Nephron progenitor cell (in vitro differentiated cells): ENCODE data around the gene CYB5B.
A peak's percentile ranks its signal among the peaks of the same experiment; 100 is the strongest.

Experiments
- DNase-seq: peaks from one replicate; pipeline ENCODE4 v3.0.0; 2021
- H3K27ac Mint-ChIP-seq: 2 replicates; pipeline ENCODE4 v1.8.0; 2021; ENCODE audit warnings: mild to moderate bottlenecking, moderate library complexity, mixed read lengths
- H3K27me3 Mint-ChIP-seq: 2 replicates; pipeline ENCODE4 v1.8.0; 2021; ENCODE audit warnings: mild to moderate bottlenecking, low read depth, mixed read lengths; ENCODE audit not compliant: poor library complexity
- H3K36me3 Mint-ChIP-seq: 2 replicates; pipeline ENCODE4 v1.8.0; 2021; ENCODE audit warnings: low read depth, mixed read lengths
- H3K4me1 Mint-ChIP-seq: 2 replicates; pipeline ENCODE4 v1.8.0; 2021; ENCODE audit warnings: mixed read lengths
- H3K4me3 Mint-ChIP-seq: 2 replicates; pipeline ENCODE4 v1.8.0; 2021; ENCODE audit warnings: mild to moderate bottlenecking, moderate library complexity, mixed read lengths
- H3K9me3 Mint-ChIP-seq: 2 replicates; pipeline ENCODE4 v1.8.0; 2021; ENCODE audit warnings: mild to moderate bottlenecking, moderate library complexity, mixed read lengths
- TF ChIP-seq, protein P1 (sequence below): fragments of 200-600 bp; sonication (generic); IDR thresholded peaks from 2 replicates; pipeline ENCODE4 v1.5.0; 2021; ENCODE audit warnings: antibody characterized with exemption

The CYB5B gene

DNA sequence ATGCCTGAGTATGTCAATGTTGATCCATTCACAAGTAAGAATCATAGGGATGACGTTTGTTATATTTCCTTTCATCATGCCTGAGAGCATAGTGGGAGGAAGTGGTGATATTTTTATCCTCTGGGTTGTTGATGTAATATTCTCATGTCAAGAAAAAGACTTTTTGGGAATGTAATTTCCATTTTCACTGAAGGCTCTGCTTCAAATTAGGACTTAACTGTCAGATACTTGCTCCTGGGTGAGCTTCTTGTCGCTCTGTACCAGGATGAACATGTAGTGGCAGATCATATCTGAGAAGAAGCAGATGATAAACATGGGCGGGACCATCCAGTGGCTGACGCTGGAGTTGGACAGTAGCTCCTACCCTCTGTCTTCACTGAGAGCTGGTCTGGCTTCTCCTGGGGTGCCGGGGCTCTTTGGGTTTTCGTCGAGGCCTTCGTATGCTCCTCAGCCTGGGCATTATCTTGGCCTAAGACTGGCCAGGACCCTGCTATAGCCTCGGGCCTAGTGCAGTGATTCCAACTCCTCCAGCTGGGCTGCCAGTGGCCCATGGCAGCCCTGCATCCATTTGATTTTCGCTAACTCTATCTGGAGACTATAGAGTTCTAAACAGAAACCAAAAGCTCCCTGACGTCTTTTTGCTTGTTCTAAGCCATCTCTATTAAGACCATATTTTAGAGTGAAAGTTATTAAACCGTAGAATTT is 19.7 kb downstream of the CYB5B start:
- Mint-ChIP-seq H3K9me3 (no peaks in the 10 kb centered on the region), H3K36me3 (peaks cover 46% of the 10 kb centered on the region), H3K27ac (peak overlapping the region; percentile 39), H3K4me1 (no peaks in the 10 kb centered on the region), H3K4me3 (no peak overlapping the region), H3K27me3 (no peaks in the 10 kb centered on the region)
- no peak for DNase-seq
- TF ChIP-seq, protein P1, sequence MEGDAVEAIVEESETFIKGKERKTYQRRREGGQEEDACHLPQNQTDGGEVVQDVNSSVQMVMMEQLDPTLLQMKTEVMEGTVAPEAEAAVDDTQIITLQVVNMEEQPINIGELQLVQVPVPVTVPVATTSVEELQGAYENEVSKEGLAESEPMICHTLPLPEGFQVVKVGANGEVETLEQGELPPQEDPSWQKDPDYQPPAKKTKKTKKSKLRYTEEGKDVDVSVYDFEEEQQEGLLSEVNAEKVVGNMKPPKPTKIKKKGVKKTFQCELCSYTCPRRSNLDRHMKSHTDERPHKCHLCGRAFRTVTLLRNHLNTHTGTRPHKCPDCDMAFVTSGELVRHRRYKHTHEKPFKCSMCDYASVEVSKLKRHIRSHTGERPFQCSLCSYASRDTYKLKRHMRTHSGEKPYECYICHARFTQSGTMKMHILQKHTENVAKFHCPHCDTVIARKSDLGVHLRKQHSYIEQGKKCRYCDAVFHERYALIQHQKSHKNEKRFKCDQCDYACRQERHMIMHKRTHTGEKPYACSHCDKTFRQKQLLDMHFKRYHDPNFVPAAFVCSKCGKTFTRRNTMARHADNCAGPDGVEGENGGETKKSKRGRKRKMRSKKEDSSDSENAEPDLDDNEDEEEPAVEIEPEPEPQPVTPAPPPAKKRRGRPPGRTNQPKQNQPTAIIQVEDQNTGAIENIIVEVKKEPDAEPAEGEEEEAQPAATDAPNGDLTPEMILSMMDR = no peak

- Mint-ChIP-seq H3K27me3 (no peaks in the 10 kb centered on the region), H3K9me3 (no peaks in the 10 kb centered on the region), H3K36me3 (peaks cover 49% of the 10 kb centered on the region), H3K4me3 (no peak overlapping the region), H3K27ac (no peak overlapping the region), H3K4me1 (no peaks in the 10 kb centered on the region)
- DNase-seq = no peak
- TF ChIP-seq, protein P1 = no peak
Measured at GRCh38 chr16:69444873-69445517, 20.6 kb downstream of the CYB5B start.

DNA sequence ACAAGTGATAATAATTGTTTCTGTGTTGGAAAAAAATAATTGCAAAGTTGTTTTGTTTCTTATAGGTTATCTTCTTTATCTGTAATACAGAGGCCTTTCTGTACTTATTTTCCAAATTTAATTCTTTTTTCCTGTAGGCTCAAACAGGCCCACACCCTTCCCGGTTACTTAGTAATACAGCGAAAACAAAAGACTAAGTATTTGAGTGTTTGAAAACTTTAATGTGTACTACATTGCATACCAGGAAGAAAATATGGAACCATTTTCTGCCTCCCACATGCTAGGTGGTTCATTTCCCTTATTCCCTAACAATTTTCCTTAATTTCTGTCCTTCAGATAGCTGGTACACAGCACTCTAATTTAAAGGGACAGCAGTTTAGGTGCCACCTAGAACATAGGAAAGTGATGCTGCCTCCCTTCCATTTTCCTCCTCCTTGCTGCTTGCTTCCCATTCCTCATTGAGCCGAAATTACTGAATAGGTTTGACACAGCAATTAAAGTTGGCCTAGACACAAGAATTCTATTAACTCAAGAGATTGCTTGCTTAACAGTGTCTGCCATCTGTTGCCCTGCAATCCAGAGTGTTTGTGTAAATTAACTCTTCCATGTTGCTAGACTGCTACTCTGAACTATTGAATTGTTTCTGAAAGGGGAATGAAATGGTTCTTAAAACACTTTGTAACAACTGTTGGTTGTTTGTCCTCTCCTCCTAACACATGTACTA is 24.2 kb downstream of the CYB5B start:
- H3K4me3 Mint-ChIP-seq = no peak overlapping the region
- TF ChIP-seq, protein P1 = no peak
- no peaks in the 10 kb centered on the region for H3K9me3 Mint-ChIP-seq
- H3K4me1 Mint-ChIP-seq = no peaks in the 10 kb centered on the region
- no peaks in the 10 kb centered on the region for H3K27me3 Mint-ChIP-seq
- DNase-seq = no peak
- peaks cover 55% of the 10 kb centered on the region for H3K36me3 Mint-ChIP-seq
- no peak overlapping the region for H3K27ac Mint-ChIP-seq

- Mint-ChIP-seq H3K36me3 (peaks cover 73% of the 10 kb centered on the region), H3K27ac (peak overlapping the region; percentile 40)
- TF ChIP-seq, protein P1 = no peak
Measured at GRCh38 chr16:69451166-69451565, 26.7 kb downstream of the CYB5B start.

DNA sequence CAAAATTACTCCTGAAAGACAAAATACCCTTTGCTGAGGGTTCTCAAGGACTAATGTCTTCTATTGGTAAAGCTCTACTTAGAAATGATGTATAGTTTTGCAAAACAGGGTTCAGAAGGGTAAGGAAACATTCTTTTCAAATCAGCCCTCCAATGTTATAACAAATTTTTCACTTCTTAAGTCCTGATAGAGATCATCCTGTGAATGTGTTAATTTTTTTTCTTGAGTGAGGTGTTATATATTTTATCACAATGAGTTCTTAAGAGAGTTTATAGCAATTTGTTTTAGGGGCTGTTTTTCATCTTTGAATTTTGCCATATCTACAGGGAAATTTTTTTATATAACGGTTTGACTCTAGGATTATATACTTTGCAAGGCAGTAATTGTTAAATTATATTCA is 29.5 kb downstream of the CYB5B start:
- no peak for DNase-seq
- Mint-ChIP-seq H3K27ac (peak overlapping the region; percentile 33), H3K36me3 (peaks cover 62% of the 10 kb centered on the region), H3K4me3 (no peak overlapping the region), H3K9me3 (no peaks in the 10 kb centered on the region), H3K4me1 (no peaks in the 10 kb centered on the region), H3K27me3 (no peaks in the 10 kb centered on the region)
- TF ChIP-seq, protein P1 = no peak

More at GRCh38 chr16:69451166-69451565, 26.7 kb downstream of the CYB5B start:
- Mint-ChIP-seq H3K4me3 (no peak overlapping the region), H3K4me1 (no peaks in the 10 kb centered on the region), H3K9me3 (no peaks in the 10 kb centered on the region), H3K27me3 (no peaks in the 10 kb centered on the region)
- no peak for DNase-seq
